ENCODE measurements around the gene OCIAD1.

GRCh38 chr4:48862038-48862437 is 31.1 kb downstream of the OCIAD1 start:
- TF ChIP-seq EZH2phosphoT487 (IDR thresholded peaks at IDR 0.05; ENCODE audit: borderline replicate concordance, low read depth, low read length) (no peak), CTCF (conservative IDR thresholded peaks at IDR 0.05; ENCODE audit: low read length) (no peak)
